NCI-H446 treated with DMSO at 0.1 percent for 48 hours (cell line): ENCODE data around the gene ZFHX3.
A peak's percentile ranks its signal among the peaks of the same experiment; 100 is the strongest.

ENCODE experiments used
- DNase-seq: peaks from one replicate; lab custom pipeline; 2025; lab: John Stamatoyannopoulos, UW

ZFHX3 gene

DNA sequence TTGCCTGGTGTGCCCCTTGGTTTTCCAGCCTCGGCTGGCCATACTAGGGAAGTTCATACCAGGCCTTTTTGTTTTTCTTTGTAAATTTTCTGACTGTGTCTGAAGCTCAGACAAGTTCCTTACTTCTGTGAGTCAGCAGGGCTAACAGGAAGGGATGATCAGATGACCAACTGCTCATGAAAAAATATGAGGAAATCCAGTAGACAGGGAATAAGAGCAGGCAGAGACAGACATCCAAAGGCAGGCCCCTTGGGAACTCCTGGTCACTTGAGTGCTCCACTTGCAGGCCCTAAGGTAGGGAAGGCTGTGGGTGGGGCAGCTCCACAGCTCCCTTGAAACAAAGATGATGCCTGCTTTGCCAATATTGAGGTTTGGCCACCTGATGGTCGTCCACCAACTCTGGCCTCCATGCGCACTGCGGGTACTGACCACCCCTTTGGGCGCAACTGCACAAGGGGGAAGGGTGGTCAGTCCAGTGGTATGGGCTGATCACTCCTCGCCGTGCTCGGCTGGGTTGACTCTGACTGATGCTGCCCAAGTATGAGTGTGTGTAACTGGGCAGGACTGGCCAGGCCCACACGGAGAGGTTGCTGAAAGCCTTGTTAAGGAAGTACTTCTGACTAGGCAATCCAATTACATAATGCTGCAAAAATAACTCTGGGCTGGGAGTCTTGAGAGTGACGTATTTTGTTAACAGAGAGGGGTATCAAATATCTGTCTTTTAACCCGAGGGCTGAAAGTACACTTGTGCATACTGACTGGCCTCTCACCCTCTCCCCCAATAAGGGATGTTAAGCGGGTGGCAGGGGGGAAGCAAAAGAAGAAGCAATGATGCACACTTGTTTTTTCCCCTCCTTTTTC, 20.8 kb upstream of the ZFHX3 start:
- no peak for DNase-seq

DNA sequence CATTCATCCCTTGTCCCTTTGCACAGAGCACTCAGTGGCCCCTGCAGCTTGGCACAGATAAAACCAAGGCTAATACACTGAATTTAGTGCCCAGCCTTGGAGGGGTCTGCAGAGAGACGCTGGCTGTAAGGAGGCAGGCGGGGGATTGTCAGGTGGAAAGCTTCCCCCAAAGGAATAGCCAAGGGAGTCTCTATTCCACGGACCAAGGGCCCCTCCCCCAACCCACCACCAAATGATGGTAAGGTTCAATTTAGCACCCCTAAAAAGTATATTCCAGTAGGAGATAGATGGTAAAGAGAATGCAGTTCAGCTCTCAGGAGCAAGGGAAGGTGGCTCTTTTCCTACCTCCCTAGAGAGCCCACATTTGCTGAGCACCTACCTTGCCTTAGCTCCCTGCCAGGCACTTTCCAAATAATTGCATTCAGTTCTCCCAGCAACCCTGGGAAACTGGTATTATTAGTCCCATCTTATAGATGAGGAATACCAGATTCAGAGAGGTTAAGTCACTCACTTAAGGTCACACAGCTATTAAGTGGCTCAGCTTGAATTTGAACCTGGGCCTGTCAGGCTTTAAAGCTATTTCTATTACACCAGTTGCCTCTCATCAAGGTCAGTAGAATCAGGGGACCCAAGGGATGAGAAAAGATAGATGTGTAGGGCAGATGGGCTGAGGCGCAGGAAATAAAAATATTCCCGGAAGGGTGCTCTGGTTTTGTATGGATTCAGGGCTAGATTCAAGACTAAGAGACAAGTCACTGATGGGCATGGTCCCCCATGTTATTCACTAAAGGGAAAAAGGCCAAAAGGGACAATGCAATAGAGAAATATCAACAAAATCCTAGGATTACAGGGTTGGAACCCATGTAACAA, 20.0 kb upstream of the ZFHX3 start:
- no peak for DNase-seq

DNA sequence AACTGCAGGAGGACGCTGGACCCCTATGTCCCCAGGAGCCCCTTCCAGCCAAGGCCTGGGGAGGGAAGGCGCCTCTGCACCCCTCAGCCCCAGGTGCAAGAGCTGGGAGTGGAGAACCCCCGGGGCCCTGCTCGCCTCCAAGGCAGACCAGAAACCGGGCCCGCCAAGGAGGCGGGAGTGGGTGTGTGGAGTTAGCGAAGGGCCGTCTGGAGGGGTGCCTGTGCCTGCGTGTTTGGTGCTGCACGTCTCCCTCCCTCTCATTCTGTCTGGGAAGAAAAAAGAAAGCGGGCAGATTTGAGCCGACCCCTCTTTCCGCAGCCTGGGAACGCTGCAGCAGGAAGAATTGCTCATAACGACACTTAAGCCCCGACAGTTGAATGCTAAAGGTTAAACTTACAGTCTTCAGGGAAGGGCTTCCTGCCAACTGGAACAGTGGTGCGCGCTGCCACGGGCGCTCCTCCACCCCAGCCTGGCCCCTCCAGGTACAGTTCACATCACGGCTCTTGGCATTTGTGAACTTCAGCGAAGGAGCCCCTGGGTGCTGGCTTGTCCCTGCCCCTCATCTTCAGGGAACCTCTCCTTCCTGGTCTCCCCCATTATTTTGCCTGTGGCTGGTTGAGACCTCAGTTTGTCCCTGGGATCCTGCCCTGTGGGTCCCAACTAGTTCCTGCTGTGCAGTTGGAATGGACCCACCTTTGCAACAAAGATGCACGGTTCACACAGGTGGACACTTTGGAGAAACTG, 19.2 kb upstream of the ZFHX3 start:
- no peak for DNase-seq

DNA sequence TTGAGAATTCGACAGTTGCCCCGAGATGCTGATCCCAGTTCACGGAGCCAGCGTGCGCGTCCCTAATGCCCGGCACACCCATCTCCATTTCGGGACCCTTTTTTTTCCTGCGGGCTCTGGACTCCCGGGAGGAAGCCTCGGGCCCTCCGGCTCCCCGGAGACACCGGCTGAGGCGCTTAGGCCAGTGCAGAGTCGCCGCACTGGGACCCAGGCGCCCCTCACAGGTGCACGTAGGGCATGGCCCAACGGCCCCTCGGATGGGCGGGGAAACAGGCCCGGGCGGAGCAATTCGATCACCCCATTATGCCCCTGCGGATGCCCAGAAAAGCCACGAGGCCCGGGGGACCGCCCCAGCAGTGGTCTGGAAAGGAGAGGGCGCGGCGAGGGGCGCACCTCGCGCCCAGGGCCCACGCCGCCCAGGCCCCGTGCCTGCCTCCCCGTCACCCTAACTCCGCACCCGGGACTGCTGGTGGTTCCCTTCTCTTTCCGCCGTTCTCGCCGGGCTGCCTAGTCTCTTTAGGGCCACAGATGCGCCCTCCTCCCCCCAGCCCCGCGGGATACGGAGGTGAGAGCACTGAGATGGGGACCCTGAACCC, 18.5 kb upstream of the ZFHX3 start:
- DNase-seq, result no peak

DNA sequence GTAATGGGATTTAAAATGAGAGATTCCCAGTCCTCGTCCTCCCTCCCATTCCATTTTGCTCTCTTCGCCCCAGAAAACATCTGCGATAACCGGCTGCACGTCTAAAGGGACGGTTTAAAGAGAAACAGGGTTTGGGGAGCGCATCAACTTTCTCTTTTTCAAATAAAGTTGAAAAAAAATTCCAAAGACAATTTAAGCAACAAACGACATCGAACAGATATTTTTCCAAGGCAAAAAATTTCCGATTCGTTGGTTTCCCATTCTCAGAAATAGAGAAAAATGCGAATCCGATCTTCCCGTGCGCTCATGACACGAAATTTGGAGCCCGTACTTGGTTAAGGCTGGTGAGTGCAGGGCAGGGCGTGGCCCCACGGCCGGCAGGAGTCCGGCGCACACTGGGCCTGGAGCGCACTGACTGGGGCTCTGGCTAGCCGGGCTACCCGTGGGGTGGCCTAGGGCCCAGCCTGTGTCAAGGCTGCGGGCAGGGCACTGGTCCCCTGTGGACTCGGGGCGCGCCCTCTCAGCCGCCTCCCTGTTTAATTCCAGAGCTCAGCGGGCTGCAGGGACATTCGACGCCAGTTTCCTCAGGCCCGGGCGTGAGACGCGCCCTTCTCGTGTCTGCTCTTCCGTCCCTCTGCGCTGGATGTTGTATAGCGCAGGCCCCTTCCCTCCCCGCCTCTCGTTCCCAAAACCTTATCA, 17.9 kb upstream of the ZFHX3 start:
- no peak for DNase-seq

DNA sequence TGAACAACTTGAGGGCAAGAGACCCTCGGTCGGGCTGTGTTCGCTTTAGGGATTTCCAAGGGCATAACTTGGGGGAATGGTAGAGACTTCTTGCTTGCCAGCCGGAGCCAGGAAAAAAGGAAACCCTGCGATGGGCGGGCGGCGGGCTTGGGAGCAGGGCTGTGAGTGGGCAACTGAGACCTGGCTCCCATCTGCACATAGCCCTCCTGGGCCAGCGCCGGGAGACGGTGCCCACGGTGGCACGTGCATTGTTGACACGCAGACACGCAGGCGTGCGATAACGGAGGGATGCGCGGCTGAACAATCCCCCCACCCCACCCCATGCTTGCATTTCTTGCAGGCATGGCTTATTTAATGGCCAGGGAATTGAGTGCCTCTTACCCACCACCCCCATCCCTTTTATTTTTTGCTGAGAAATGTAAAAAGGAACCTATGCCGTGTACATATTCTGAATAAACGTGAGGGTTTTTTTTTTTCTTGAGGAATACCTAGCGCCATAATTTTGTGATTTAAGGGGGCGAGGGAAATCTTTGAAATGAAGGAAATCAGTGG, 17.1 kb upstream of the ZFHX3 start:
- DNase-seq, result no peak

DNA sequence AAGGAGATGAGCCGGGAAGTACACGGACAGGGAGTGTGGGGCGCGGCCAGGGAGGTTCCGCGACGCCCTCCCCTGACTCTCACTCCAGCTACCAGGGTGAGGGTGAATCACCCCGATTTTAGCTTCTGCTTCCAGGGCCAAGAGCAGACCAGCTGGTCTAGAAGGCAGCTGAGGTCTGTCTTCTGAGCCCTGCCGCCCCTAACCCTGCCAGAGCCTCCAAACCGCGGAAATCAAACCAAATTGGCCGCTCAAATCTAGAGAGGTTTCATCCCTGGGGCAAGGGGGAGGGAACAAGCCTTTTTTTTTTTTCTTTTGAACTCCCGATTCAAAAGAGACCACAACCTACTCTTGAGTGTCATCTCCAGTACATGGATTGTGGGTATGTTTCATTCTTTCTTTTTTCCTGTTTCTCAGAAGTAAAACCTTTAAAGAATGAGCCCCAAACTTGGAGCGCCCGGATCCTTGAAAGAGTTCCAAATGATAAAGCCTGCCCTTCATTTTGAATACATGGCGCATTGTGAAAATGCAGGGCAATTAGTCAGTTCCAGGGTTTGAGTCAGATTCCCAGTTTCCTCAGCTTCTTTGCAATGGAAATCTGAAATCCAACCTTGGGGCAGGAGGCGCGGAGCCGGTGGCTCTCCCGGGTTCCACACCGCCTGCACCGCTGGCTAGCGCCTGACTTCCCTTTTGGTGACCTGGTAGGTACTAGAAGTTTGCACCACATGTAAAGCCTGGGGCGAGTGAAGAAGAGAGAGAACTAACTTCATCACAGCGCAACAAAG, 16.5 kb upstream of the ZFHX3 start:
- DNase-seq, result no peak

DNA sequence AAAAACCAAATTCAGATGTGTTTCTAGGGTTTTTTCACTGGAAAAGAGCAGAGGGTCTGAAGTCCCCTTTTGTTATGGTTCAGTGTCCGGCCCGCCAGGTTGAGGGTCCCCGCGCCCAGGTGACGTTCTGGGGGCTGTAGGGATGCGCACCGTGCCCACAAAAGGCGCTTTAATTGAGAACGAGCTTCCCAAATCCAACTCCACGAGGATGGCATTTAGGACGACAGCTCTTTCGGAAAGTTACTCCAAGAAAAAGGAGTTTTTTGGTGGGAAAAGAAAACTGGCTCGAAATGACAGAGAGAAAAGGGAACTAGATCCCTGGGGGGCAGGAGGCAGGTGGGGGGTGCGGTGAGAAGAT, 15.9 kb upstream of the ZFHX3 start:
- no peak for DNase-seq

DNA sequence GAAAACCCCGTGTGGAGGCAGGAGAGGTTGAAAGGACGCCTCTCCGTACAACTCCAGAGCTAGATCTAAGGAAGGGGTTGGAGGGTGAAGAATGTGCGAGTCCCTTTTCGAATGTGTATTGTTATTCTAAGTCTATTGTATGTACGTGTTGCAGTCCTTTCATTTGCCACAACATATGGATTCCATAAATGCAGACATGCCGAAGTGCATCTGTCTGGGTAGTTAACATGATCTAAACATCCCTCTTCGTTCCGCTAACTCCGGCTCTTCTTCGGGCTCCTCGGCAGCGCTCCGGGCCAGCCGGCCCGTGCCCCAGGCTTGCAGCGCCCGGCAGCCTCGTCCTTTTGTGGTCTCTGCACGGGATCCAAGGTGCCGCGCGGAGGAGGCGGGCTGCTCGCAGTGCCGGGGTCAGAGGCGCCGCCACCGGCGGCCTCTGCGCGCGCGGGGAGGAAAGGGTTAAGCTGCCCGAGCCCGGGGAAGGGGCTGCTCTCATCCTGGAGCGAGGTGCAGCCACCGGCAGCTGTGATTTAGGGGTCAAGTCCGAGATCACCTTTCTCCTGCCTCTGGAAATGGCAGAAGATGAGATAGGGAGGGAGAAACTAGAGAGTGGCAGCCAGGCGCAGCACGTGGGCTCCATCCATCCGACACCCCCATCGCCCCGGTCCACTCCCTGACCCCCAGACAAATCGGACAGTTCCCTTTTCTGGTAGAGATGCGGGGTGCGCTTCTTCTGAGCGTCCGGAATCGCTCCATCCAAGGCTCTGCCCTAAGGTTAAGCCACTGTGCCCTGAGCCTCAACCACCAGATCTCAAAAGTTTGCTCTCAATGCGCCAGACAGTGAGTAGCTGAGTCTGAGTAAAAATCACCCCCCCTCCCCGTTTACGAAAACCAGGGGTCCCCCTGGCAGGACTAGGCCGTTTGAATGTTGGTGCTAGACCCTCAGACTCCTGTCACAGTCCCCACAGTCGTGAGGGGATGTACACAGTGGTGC, 15.1 kb upstream of the ZFHX3 start:
- no peak for DNase-seq

DNA sequence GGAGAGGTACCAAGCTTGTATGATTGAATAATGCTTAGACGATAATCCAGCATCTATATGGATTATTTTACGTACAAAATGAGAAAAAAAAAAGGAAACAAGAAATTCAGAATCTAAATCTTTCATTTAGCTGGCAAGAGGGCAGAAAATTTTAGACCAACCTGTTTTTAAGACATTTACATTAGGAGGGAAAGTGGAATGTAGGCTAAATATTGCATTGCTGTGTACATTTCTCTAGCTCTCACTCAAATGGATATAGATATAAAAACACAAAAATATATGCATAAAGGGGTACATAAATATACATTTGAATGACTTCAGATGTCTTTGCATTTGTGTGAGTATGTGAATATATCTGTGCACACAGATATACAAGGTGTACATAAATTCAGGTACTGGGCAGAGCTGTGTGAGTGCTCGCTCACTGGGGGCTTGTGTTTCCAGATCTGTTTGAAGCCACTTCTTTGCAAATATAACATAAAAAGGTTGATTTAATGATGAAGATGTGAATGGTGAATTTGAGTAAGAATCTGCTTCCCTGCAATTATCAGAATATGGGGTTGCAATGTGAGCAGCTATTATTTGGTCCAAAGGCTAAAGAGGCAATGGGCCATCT, 14.2 kb upstream of the ZFHX3 start:
- no peak for DNase-seq

DNA sequence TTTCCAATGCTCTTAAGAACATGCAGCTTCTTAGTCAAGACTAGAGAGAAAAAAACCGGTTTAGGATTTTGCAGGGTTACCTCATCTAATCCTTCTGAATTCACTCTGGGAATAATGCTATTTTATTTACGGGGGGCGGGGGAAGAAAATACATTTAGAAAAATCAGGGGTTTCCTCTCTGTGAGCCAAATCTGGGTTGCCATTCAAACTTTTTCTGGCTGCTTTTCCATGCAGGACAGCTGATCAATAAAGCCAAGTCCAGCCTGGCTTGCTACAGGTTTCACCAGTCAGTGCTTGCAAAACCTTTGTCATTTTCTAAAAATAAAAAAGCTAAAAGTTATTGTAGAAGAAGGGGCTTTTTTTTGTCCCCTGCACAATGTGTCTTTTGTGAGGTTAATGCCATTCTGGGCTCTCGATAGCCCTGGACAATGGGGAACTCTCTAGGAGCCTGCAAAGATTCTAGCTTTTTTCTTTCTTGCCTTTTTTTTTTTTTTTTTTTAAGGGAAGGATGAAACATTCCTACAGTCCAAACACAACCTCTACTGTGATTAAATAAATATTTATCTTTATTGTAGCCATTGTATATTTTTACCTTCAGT, 13.1 kb upstream of the ZFHX3 start:
- DNase-seq, result no peak

DNA sequence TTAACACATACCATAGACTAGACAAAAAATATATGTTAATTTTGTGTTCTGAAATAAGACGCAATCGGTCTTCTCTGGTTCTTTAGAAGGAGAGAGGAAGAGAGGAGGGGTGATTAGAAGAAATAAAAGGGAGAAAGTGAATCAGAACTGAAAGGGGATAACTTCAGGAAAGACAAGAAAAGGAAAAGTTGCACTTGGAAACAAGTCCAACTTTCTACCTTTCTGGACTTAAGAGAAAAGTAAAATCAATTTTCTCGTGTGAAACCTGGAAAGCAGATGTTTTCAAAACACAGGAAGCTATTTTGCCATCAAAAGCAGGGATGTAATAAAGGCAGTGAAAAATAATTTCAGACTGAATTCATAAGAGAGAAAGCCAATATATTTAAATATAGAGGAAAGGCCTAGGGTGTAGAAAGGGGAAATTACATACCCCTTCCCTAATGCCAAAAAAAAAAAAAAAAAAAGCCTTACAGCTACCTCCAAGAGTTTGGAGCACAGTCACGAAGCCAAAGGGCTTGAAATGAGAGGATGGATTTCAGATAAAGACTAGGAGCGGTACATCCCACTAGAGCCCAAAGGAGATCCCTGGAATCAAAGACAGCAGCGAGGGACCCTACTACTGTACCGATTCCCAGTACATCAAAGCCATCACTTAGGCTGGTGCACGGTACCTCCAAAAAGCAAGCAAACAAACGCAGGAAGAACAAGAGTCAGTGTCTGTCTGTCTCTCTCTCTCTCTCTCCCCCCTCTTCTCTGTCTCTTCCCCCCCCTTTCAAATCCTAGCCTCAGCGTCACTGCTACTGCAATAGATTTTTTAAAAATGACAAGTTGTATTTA, 12.1 kb upstream of the ZFHX3 start:
- DNase-seq, result no peak

DNA sequence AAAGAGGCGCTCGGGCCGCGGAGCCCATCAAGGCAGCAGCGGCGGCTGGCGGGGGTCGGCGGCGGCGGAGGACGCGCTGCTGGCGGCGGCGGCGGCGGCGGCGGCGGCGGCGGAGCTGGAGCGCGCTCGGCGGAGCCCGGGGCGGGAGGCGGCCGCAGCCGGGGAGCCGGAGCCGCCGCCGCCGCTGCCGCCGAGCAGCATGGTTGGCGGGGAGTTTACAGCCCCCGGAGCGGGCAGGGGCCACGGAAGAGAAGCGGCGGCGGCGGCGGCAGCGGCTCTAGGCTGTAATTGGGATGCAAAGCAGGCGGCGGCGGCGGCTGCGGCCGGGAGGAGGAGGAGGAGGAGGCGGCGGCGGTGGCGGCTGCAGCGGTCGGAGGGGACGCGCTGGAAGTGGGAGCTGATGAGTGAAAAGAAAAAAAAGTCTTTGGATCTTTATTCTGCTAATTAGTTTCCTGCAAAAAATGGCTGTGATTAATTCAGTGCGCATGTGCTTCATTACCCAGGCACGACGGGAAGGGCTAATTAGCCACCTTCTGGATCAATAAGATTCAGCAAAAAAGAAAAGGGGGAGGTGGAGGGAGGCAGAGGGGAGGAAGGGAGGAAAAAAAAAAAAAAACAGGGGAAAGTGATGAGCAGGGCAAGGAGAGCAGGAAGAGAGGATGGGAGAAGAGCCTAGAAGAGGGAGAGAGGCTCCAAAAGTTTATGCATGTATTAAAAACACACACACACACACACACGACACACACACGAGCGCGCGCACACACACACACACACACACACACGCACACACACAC, 10.9 kb upstream of the ZFHX3 start:
- peak; percentile 65 for DNase-seq

DNA sequence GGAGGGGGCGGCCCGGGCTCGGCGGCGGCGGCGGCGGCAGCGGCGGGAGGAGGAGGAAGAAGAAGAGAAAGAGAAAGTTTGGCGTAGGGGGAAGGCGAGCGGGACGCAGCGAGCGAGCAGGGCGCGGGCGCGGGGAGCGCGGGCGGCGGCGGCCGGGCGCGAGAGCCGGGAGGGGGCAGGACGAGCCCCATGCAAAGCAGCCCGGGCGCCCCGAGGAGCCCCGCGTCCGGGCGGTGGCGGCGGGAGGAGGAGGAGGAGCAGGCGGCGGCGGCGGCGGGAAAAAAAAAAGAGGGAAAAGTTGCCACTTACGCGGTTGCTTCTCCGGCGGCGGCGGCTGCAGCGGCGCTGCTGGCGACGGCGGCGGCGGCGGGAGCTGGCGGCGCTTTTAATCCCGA, 10.3 kb upstream of the ZFHX3 start:
- no peak for DNase-seq

DNA sequence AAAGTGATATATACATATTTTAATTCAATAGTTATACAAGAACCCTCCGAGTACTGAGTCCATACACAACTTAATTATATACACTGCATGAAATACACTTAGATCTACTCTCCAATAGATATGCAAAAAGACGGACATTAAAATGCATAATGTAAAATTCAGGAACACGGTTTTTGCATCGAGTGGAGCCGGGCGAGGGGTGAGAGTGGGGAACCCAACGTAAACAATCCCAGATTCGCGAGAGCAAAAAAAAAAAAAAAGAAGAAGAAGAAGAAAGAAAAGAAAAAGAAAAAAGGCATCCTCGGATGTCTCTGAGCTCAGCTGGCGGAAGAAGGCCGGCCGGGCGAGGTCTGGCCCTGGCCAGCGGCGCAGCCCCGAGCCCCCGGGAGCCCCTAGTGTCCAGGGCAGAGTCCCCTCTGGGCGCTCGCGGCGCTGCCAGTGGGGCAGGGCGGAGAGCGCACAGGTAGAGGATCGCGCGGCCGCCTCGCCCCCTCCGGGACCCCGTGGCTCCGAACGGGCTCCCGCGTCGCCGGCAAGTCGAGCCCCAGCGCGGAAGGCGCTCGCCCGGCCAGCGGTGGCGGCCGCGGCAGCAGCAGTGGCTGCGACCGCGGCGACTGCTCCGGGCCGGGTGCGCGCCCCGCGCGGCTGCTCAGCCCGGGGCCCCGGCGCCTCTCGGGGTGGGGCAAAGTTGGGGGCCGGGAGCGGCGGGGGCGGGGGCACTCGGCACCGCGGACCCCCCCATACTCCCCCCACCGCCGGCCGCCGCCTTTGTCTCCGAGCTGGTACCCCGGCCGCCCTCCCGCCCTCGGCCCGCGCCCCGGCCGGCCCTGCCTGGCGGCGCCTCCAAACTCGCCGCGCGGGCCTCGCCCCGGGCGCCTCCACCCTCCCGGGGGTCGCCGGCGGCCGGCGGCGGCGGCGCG, 9.6 kb upstream of the ZFHX3 start:
- no peak for DNase-seq

DNA sequence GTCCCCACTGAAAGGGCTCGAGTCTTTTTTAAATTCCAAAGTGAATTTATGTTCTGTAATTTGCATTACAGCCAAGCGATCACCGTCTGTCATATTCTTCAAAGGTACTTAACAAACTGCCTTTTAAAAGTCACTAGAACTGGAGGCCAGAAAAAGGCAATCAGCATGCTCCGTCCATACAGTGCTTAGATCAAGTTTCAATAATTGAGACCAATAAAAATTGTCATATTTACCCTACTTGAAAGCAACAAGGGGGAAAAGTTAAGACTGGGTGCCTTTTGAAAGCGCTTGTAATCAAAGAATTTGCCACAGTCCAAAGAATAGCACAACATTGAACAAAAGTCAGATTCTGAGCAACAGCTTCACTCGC, 9.0 kb upstream of the ZFHX3 start:
- no peak for DNase-seq
